H9 (cell line): Measurements from ENCODE around the gene PANX2. TPM values are rescaled to one million over a fixed set of nuclear protein-coding genes. Genes with fewer than 3 reads are reported as not detected.
A peak's percentile ranks its signal among the peaks of the same experiment; 100 is the strongest.

Source experiments
- DNase-seq: peaks from one replicate; pipeline ENCODE4 v3.0.0-alpha.2; 2017
- H2AFZ ChIP-seq: one replicate; pipeline ENCODE4 v1.6.1; 2013; ENCODE audit warnings: mild to moderate bottlenecking, low read length, control low read depth, moderate library complexity
- H2AK5ac ChIP-seq: 2 replicates; pipeline ENCODE4 v1.6.1; 2013; ENCODE audit warnings: low read length, control low read depth, mixed read lengths; ENCODE audit not compliant: insufficient read length
- H2BK120ac ChIP-seq: one replicate; pipeline ENCODE4 v1.6.1; 2013; ENCODE audit warnings: low read depth, mild to moderate bottlenecking, low read length, control low read depth, inconsistent platforms; ENCODE audit not compliant: poor library complexity, severe bottlenecking
- H2BK12ac ChIP-seq: 2 replicates; pipeline ENCODE4 v1.6.1; 2013; ENCODE audit warnings: low read length, control low read depth, mixed read lengths, low read depth; ENCODE audit not compliant: insufficient read length
- H2BK15ac ChIP-seq: 2 replicates; pipeline ENCODE4 v1.6.1; 2013; ENCODE audit warnings: low read depth, low read length, control low read depth
- H2BK20ac ChIP-seq: one replicate; pipeline ENCODE4 v1.6.1; 2013; ENCODE audit warnings: low read depth, mild to moderate bottlenecking, low read length, control low read depth, inconsistent platforms; ENCODE audit not compliant: poor library complexity, severe bottlenecking
- H2BK5ac ChIP-seq: 2 replicates; pipeline ENCODE4 v1.6.1; 2013; ENCODE audit warnings: low read length, control low read depth, mixed read lengths; ENCODE audit not compliant: insufficient read length
- H3K14ac ChIP-seq: 2 replicates; pipeline ENCODE4 v1.6.1; 2013; ENCODE audit warnings: low read length, control low read depth; ENCODE audit not compliant: insufficient read depth
- H3K18ac ChIP-seq: 2 replicates; pipeline ENCODE4 v1.6.1; 2013; ENCODE audit warnings: low read depth, mild to moderate bottlenecking, mixed read lengths, low read length, control low read depth; ENCODE audit not compliant: insufficient read length
- H3K23ac ChIP-seq: 2 replicates; pipeline ENCODE4 v1.6.1; 2013; ENCODE audit warnings: low read length, control low read depth, mixed read lengths, low read depth; ENCODE audit not compliant: insufficient read length
- H3K23me2 ChIP-seq: 2 replicates; pipeline ENCODE4 v1.6.1; 2013; ENCODE audit warnings: low read depth, mild to moderate bottlenecking, mixed read lengths, low read length, control low read depth; ENCODE audit not compliant: insufficient read length, poor library complexity, severe bottlenecking
- H3K27ac ChIP-seq: 2 replicates; pipeline ENCODE4 v1.5.1; 2013; ENCODE audit warnings: low read length, control low read depth, mixed read lengths, low read depth; ENCODE audit not compliant: insufficient read length
- H3K27me3 ChIP-seq: 2 replicates; pipeline ENCODE4 v1.6.1; 2013; ENCODE audit warnings: low read length, control low read depth, inconsistent platforms; ENCODE audit not compliant: insufficient read depth
- H3K4ac ChIP-seq: 2 replicates; pipeline ENCODE4 v1.6.1; 2013; ENCODE audit warnings: low read depth, mild to moderate bottlenecking, control low read depth, inconsistent platforms, low read length, moderate library complexity
- H3K4me1 ChIP-seq: 2 replicates; pipeline ENCODE4 v1.6.1; 2013; ENCODE audit warnings: low read length, control low read depth, inconsistent platforms; ENCODE audit not compliant: insufficient read depth
- H3K4me2 ChIP-seq: 2 replicates; pipeline ENCODE4 v1.6.1; 2013; ENCODE audit warnings: low read length, control low read depth, mixed read lengths; ENCODE audit not compliant: insufficient read length, insufficient read depth
- H3K56ac ChIP-seq: 2 replicates; pipeline ENCODE4 v1.6.1; 2013; ENCODE audit warnings: low read depth, mild to moderate bottlenecking, mixed read lengths, low read length, control low read depth; ENCODE audit not compliant: insufficient read length
- H3K79me1 ChIP-seq: 2 replicates; pipeline ENCODE4 v1.6.1; 2013; ENCODE audit warnings: low read depth, mild to moderate bottlenecking, moderate library complexity, low read length, control low read depth, inconsistent platforms; ENCODE audit not compliant: insufficient read depth, poor library complexity, severe bottlenecking
- H3K79me2 ChIP-seq: 2 replicates; pipeline ENCODE4 v1.6.1; 2013; ENCODE audit warnings: low read length, control low read depth, inconsistent platforms; ENCODE audit not compliant: insufficient read depth
- H3K9ac ChIP-seq: 2 replicates; pipeline ENCODE4 v1.6.1; 2013; ENCODE audit warnings: low read length, control low read depth, mixed read lengths; ENCODE audit not compliant: insufficient read length; ENCODE audit errors: extremely low read depth
- H3K9me3 ChIP-seq: one replicate; pipeline ENCODE4 v1.6.1; 2013; ENCODE audit warnings: low read depth, low read length, inconsistent platforms; ENCODE audit not compliant: control insufficient read depth
- H3T11ph ChIP-seq: one replicate; pipeline ENCODE4 v1.6.1; 2013; ENCODE audit warnings: mild to moderate bottlenecking, low read length, control low read depth, inconsistent platforms
- H4K20me1 ChIP-seq: one replicate; pipeline ENCODE4 v1.6.1; 2013; ENCODE audit not compliant: control insufficient read depth, insufficient read length, insufficient read depth
- H4K5ac ChIP-seq: 2 replicates; pipeline ENCODE4 v1.6.1; 2013; ENCODE audit warnings: low read depth, mild to moderate bottlenecking, mixed read lengths, low read length, control low read depth; ENCODE audit not compliant: insufficient read length
- H4K8ac ChIP-seq: replicated peaks from 2 replicates; pipeline ENCODE4 v1.6.1; 2013; ENCODE audit warnings: low read length, control low read depth, mixed read lengths, low read depth; ENCODE audit not compliant: insufficient read length
- H4K91ac ChIP-seq: 2 replicates; pipeline ENCODE4 v1.6.1; 2013; ENCODE audit warnings: low read depth, mild to moderate bottlenecking, moderate library complexity, mixed read lengths, low read length, control low read depth; ENCODE audit not compliant: insufficient read length
- H3K27ac Mint-ChIP-seq, 3 experiments: 2 replicates in 2 of 3; 3 replicates in 1 of 3; pipeline ENCODE4 v1.8.0; 2020 to 2021; ENCODE audit warnings: mixed read lengths in 3 of 3, mild to moderate bottlenecking in 1 of 3, moderate library complexity in 1 of 3
- H3K27me3 Mint-ChIP-seq: 2 replicates; pipeline ENCODE4 v1.8.0; 2021; ENCODE audit warnings: low read depth, mild to moderate bottlenecking, moderate library complexity, mixed read lengths
- H3K36me3 Mint-ChIP-seq, 3 experiments: 2 replicates in 2 of 3; 3 replicates in 1 of 3; pipeline ENCODE4 v1.8.0; 2020 to 2021; ENCODE audit warnings: low read depth in 3 of 3, mixed read lengths in 3 of 3; ENCODE audit not compliant: insufficient read depth in 1 of 3
- H3K4me1 Mint-ChIP-seq, 2 experiments: 2 replicates each; pipeline ENCODE4 v1.8.0; 2020; ENCODE audit warnings: mixed read lengths in 2 of 2
- H3K4me3 Mint-ChIP-seq, 2 experiments: 2 replicates in 1 of 2; 3 replicates in 1 of 2; pipeline ENCODE4 v1.8.0; 2020 to 2021; ENCODE audit warnings: mild to moderate bottlenecking in 2 of 2, mixed read lengths in 2 of 2, moderate library complexity in 1 of 2
- H3K9me3 Mint-ChIP-seq, 2 experiments: 2 replicates in 1 of 2; 3 replicates in 1 of 2; pipeline ENCODE4 v1.8.0; 2020; ENCODE audit warnings: mild to moderate bottlenecking in 2 of 2, mixed read lengths in 2 of 2, moderate library complexity in 1 of 2
- WGBS: extraction: QIAGEN DNeasy Blood & Tissue Kit; methylation state at CpG from one replicate; pipeline ENCODE4 v1.1.7; 2013; ENCODE audit warnings: missing lambda C conversion rate, low lambda C conversion rate, mixed read lengths; ENCODE audit not compliant: insufficient read length; ENCODE audit errors: extremely low coverage; 5-methylcytosine and 5-hydroxymethylcytosine counted together
- total RNA-seq: library from RNA; stranded (reverse); gene quantifications from 2 replicates; pipeline ENCODE4 v1.2.1, GENCODE V29; 2021
- TF ChIP-seq, protein P1 (sequence below): fragments of 200-600 bp; sonication (generic); conservative IDR thresholded peaks from 3 replicates; pipeline ENCODE4 v1.8.0; 2021; ENCODE audit warnings: antibody characterized with exemption, mild to moderate bottlenecking

Gene PANX2
- total RNA-seq, 1 experiment from 2014 or later, result 8.0 TPM

DNA sequence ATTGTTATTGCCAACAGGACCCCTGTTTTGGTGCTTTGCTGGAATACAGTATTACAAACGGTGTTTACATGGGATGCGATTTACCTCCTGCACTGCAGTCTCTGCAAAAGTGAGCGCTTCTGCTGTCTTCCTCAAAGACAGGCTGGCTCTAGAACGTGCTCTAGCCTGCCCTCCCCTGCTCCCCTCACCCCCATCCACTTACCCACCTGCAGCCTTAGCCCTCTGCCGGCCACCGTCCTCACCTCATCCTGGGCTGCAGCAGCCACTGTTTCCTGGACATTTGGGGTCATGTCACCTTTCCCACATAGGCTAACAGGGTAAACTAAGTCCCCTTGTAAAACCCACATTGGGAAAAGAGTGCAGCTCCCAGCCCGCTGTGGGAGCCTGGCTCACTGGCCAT, 9.6 kb upstream of the PANX2 start:
- H3K27me3 Mint-ChIP-seq, result peaks cover 32% of the 10 kb centered on the region
- TF ChIP-seq, protein P1, sequence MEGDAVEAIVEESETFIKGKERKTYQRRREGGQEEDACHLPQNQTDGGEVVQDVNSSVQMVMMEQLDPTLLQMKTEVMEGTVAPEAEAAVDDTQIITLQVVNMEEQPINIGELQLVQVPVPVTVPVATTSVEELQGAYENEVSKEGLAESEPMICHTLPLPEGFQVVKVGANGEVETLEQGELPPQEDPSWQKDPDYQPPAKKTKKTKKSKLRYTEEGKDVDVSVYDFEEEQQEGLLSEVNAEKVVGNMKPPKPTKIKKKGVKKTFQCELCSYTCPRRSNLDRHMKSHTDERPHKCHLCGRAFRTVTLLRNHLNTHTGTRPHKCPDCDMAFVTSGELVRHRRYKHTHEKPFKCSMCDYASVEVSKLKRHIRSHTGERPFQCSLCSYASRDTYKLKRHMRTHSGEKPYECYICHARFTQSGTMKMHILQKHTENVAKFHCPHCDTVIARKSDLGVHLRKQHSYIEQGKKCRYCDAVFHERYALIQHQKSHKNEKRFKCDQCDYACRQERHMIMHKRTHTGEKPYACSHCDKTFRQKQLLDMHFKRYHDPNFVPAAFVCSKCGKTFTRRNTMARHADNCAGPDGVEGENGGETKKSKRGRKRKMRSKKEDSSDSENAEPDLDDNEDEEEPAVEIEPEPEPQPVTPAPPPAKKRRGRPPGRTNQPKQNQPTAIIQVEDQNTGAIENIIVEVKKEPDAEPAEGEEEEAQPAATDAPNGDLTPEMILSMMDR, result 0 out of 3 replicates have a peak, but pooled peaks have one; percentile 11
- no peak overlapping the region for H2BK15ac ChIP-seq
- no peak overlapping the region for H3K4me2 ChIP-seq
- H4K5ac ChIP-seq, result no peak overlapping the region
- H3K27ac Mint-ChIP-seq, result no peak overlapping the region
- H3K9ac ChIP-seq, result no peak overlapping the region
- H3K79me2 ChIP-seq, result no peaks in the 10 kb centered on the region
- no peak overlapping the region for H3K14ac ChIP-seq
- no peaks in the 10 kb centered on the region for H3K9me3 Mint-ChIP-seq
- no peak overlapping the region for H3K27ac ChIP-seq
- DNase-seq, result no peak
- no peaks in the 10 kb centered on the region for H3K79me1 ChIP-seq
- no peaks in the 10 kb centered on the region for H3K9me3 ChIP-seq
- no peak overlapping the region for H3K4me3 Mint-ChIP-seq
- no peaks in the 10 kb centered on the region for H3K36me3 Mint-ChIP-seq
- no peaks in the 10 kb centered on the region for H3K27me3 ChIP-seq
- no peak overlapping the region for H4K8ac ChIP-seq
- no peak overlapping the region for H3K23ac ChIP-seq
- no peak overlapping the region for H2AK5ac ChIP-seq
- H3K18ac ChIP-seq, result no peak overlapping the region
- H3T11ph ChIP-seq, result no peak overlapping the region
- H3K4me1 ChIP-seq, result no peaks in the 10 kb centered on the region
- peaks cover 2% of the 10 kb centered on the region for H4K20me1 ChIP-seq
- no peak overlapping the region for H3K56ac ChIP-seq
- H3K4me1 Mint-ChIP-seq, result peaks cover 7 to 9% of the 10 kb centered on the region in 2 experiments
- no peak overlapping the region for H2BK12ac ChIP-seq
- no CpG with 5 or more reads among the region's 7 CpGs for WGBS
- no peaks in the 10 kb centered on the region for H3K23me2 ChIP-seq
- H2BK120ac ChIP-seq, result no peak overlapping the region
- H2BK5ac ChIP-seq, result no peak overlapping the region
- no peak overlapping the region for H3K4ac ChIP-seq
- H2AFZ ChIP-seq, result no peak overlapping the region
- no peak overlapping the region for H2BK20ac ChIP-seq
- H4K91ac ChIP-seq, result no peak overlapping the region
